HG02840 (cell line): ENCODE data around the gene PACC1.

Source experiments
- ATAC-seq: cut with Tn5 transposase; IDR thresholded peaks from one replicate; pipeline ENCODE4 v1.9.1; 2021; ENCODE audit warnings: mild to moderate bottlenecking, moderate library complexity, moderate number of reproducible peaks; ENCODE audit not compliant: unreplicated experiment, low FRiP score

Gene PACC1

DNA sequence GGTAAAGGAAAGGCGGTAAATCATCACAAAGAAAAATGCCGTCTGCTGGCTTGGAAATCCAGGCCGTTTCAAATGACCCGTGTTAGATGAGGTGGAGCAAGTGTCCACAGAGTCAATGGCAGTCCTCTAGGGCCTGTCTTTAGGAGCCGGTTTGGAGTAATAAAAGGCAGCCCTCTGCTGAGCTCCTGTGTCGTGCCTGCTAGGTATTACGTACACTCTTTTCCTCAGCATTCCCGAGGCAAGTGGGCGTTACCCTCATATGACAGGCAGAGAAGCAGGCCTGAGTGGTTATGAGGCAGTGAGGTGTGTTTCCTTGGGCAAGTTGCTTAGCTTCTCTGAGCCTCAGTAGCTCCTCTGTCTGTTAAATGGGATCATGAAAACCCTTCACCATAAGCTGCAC is 25.7 kb upstream of the PACC1 start:
- ATAC-seq, result no peak

GRCh38 chr1:212438831-212439237 is 24.1 kb upstream of the PACC1 start:
- no peak for ATAC-seq

GRCh38 chr1:212437179-212437798 is 22.6 kb upstream of the PACC1 start:
- ATAC-seq, result no peak

- no peak for ATAC-seq
These were observed 20.3 kb upstream of the PACC1 start for GRCh38 chr1:212434992-212435391.

DNA sequence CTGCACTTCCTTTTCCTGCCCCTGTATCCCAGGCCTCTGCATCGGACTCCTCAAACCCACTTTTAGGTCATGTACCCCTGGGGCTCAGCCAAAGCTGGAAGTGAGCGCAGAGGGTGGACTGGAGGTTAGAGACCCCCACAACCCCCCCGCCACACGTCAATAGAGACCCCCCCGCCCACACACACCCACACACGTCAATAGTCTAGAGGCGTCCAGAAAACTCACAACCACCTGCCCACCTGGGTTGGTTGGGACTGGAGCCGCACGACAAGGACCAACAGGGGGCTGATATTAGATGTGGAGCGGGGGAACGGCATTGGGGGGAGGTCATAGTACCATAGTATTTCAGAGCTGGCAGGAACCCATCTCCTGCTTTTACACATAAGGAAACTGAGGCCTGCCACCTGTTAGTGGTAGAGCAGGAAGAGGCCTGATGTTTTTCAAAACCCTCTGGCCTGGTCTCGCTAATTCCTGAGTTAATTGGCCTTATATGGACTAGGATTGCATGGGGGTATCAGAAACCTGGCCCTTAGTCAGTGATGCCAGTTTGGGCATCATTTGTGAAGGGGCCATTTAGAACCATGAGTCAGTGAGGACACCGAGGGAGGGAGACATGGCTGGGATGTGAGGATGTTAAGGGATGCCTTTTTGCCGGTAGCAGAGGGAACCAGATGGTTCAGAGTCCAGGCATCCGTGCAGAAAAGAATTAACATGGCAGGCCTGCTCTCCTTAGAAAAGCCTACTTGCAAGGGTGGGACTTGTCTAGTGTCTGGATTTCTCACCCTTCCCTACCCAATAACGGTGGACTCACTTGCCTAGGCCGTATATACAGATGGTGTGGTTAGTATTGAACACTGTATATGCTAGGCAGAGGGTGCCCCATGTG is 19.1 kb upstream of the PACC1 start:
- ATAC-seq, result no peak

DNA sequence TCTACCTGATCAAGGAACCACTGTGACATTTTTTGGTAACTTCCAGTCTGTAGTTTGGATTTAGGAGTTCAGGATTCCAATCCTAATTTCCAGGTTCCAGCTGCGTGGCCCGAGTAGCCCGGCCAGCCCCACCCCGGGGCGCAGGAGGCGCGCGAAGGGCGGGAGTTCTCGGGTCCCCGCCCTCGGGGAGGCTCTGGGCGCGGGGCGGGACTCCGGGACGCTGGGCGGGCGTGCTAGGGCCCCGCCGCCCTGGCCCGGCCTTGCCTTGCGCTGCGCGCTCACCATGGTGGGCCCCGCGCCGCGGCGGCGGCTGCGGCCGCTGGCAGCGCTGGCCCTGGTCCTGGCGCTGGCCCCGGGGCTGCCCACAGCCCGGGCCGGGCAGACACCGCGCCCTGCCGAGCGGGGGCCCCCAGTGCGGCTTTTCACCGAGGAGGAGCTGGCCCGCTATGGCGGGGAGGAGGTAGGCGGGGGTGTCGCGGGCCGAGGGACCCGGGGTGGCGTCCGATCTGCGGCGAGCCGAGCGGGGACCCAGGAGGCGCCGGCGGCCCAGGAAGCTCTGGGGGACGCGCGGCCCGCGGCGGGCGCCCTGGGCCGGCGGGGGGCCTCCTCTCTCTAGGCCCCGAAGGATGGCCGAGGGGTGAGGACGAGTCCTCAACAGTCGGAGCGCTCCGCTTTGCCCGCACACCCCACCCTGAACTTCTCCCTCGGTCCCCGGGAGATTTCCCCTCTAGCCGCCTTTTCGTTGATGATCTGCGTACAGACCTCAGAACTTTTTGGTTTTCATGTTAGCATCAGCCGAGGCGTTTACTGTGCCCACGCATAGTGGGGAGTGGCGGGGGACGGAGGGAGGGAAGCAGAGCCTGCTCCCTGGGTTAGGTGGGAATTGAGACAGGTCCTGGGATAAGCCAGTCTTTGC is 18.2 kb upstream of the PACC1 start, which contains the start of gene NENF:
Gene NENF, plus strand, starts transcription at position 260 of the 916 bp plus-strand sequence. Its CDS starts 24 bp downstream, at position 284.
- ATAC-seq, result peak; percentile 91

GRCh38 chr1:212432272-212432660 is 17.6 kb upstream of the PACC1 start:
- no peak for ATAC-seq

DNA sequence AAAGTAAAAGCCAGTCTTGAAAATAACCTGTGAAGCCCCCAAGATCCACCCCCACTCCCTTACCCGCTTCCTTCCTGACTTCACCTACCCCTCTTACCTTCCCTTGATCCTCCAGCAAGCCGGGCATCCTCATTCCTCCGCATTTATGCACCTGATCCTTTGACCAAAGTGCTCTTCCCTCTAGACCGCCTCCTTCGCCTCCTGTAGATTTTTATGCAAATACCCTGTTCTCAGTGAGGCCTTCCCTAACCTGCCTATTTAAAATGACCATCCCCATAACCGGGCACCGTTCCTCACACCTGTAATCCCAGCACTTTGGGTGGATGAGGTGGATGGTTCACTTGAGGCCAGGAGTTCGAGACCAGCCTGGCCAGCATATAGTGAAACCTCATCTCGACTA is 17.0 kb upstream of the PACC1 start:
- ATAC-seq, result no peak

GRCh38 chr1:212430955-212431394 is 16.3 kb upstream of the PACC1 start:
- no peak for ATAC-seq

- ATAC-seq, result no peak
These were observed 15.7 kb upstream of the PACC1 start for GRCh38 chr1:212430416-212430815.

DNA sequence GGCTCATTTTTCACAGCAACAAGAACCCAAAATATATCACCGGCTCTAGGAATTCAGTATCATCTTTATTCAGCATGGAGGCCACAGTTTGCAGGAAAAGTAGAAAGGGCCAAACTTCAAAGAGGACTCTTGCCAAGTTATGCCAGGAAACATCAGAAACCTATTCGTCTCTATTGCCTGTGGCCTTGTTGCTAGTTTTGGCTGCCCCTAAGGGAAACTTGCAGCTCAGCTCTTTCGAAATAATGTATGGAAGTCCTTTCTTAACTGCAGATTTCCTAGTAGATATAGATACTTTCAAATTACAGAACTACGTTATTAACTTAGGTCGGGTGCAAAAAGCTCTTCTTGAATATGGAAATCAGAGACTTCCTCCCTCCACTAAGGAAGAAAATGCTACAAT is 13.8 kb upstream of the PACC1 start:
- no peak for ATAC-seq

DNA sequence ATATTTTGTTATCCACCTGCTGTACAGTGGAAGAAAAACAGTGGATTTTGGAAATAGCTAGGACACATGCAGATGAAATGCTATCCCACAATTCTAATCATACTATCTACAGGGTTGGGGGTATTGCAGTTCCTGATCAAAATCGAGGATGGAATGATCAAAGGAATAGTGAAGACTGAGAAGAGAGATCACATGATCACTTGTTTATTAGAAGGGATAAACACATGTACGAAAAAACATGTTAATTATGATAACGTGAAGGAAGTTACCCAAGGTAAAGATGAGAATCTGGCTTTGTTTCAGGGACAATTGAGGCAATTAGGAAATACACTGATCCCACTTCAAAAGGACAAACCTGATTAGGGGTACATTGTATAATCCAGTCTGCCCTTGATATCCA is 9.2 kb upstream of the PACC1 start:
- ATAC-seq, result no peak

DNA sequence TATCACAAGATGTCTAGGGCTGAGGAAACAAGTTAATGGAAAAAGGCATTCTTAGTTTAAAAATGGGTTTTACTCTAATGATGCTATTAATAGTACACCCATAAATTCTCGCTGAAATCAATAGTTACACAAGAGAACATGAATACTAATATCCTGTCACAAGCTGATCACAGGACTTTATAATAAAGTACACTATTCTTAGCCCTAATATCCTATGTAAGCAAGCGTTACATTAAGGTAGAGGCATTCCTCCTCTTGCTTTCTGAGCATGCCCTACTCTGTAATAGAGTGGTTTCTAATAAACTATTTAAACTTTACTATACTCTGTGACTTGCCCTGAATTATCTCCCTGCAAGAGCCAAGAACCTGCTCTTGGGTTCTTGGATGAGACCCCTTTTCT is 6.5 kb upstream of the PACC1 start:
- no peak for ATAC-seq

DNA sequence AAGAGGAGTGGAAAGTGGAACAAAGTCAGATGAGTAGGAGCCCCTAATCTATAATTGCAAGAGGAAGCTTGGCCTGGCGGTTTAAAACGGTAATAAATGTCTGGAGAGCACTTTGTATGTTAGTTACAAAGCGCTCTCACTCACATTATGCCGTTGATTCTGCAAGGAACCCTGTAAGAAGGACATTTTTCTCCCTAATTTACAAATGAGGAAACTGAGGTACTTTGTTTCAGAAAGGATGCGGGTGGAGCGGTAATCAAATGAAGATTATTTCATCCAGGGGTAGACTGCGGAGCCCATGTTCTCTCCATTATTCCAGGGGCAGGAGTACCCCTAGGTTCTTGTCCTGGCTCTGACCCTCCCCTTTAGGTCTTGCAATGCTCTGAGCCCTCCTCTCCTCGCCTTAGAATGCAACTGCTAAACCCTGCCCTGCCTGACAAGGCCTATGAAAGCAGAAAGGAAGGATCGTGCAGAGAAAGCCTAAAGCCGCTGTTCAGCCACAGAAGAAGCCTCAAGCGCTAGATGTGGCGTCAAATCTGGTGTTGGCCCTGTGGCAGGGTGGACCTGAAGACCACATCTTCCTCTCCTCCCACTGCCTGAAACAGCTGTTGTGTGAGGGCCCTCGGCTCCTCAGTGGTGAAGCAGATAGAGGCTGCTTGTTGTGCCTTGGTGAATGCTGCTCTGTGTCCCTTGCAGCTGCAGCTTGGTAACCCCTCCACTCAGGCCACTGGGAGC is 588 bp upstream of the PACC1 start:
- no peak for ATAC-seq

GRCh38 chr1:212413902-212414327 is 771 bp downstream of the PACC1 start:
- peak; percentile 21 for ATAC-seq

DNA sequence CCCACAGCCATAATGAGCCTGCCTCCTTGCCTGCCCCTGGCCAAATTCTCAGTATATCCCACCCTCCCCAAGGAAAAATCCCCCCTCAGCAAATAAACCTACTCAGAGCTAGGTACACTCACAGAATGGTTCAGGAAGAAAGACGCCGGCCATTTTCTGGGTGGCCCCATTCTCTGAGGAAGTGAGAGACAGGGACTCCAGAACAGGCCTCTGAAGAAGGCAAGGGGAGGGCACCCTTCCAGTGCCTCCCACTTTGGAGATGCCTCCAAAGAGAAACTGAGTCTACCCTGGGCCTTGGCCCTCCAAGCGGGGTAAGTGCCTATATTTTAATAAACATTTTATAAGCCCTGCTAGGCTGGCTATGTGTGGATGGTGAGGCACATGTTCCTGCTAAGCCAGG is 2.3 kb downstream of the PACC1 start:
- ATAC-seq, result no peak

- no peak for ATAC-seq
These were observed 4.4 kb downstream of the PACC1 start for GRCh38 chr1:212410231-212410820.

GRCh38 chr1:212402666-212403321 is 11.9 kb downstream of the PACC1 start:
- no peak for ATAC-seq
